PC-3 (cell line): ENCODE data around the gene LTBR. TPM values are rescaled to one million over a fixed set of nuclear protein-coding genes. Genes with fewer than 3 reads are reported as not detected.

Experiments used
- ATAC-seq: fragments of 200-7000 bp; cut with Tn5 transposase; 2 replicates; pipeline ENCODE4 v1.9.1; 2020; ENCODE audit warnings: mild to moderate bottlenecking, moderate library complexity
- BruUV-seq: library from RNA; stranded (reverse); fragments of 400-500 nt; replicated peaks from 2 replicates; lab custom pipeline; 2021; lab: Mats Ljungman, UMichigan
- CTCF ChIA-PET: fragments of 300-600 bp; sonication (Branson Sonifier 250); formaldehyde crosslinking; loops from one replicate; lab custom pipeline; 2022; ENCODE audit warnings: antibody characterized with exemption; lab: Charles Lee
- POLR2A ChIA-PET: fragments of 300-600 bp; sonication (Branson Sonifier 250); formaldehyde crosslinking; loops from one replicate; lab custom pipeline; 2022; ENCODE audit warnings: antibody characterized with exemption; ENCODE audit not compliant: unreplicated experiment; lab: Charles Lee
- DNase-seq: peaks from one replicate; pipeline ENCODE4 v3.0.0-alpha.2; 2015
- H2AFZ ChIP-seq: fragments of 300-600 bp; sonication (generic); 2 replicates; pipeline ENCODE4 v1.6.0; 2016; ENCODE audit warnings: antibody characterized with exemption, low read length
- H3F3A ChIP-seq: fragments of 300-600 bp; sonication (generic); one replicate; pipeline ENCODE4 v1.6.0; 2017; ENCODE audit warnings: antibody characterized with exemption, low read length, control low read depth, mild to moderate bottlenecking; ENCODE audit not compliant: unreplicated experiment
- H3K27ac ChIP-seq: fragments of 300-600 bp; sonication (generic); 2 replicates; pipeline ENCODE4 v1.5.1; 2016; ENCODE audit warnings: mild to moderate bottlenecking, low read length
- H3K27me3 ChIP-seq: fragments of 300-600 bp; sonication (generic); 2 replicates; pipeline ENCODE4 v1.6.1; 2016; ENCODE audit warnings: low read length, mixed read lengths
- H3K36me3 ChIP-seq: fragments of 300-600 bp; sonication (generic); 2 replicates; pipeline ENCODE4 v1.6.1; 2016; ENCODE audit warnings: low read depth, mixed run types, low read length, mixed read lengths
- H3K4me1 ChIP-seq: fragments of 300-600 bp; sonication (generic); 2 replicates; pipeline ENCODE4 v1.5.1; 2016; ENCODE audit warnings: low read length; ENCODE audit not compliant: insufficient read depth
- H3K4me2 ChIP-seq: fragments of 300-600 bp; sonication (generic); 2 replicates; pipeline ENCODE4 v1.6.0; 2016; ENCODE audit warnings: low read length
- H3K4me3 ChIP-seq: fragments of 300-600 bp; sonication (generic); 2 replicates; pipeline ENCODE4 v1.5.1; 2016; ENCODE audit warnings: mild to moderate bottlenecking, low read length, mixed read lengths
- H3K79me2 ChIP-seq: fragments of 300-600 bp; sonication (generic); 2 replicates; pipeline ENCODE4 v1.6.1; 2017; ENCODE audit warnings: low read length, mixed read lengths
- H3K9ac ChIP-seq: fragments of 300-600 bp; sonication (generic); 2 replicates; pipeline ENCODE4 v1.6.0; 2016; ENCODE audit warnings: mild to moderate bottlenecking, low read length
- H3K9me2 ChIP-seq: fragments of 300-600 bp; sonication (generic); replicated peaks from 2 replicates; pipeline ENCODE4 v1.6.1; 2016; ENCODE audit warnings: mixed run types, low read length, mixed read lengths
- H3K9me3 ChIP-seq: fragments of 300-600 bp; sonication (generic); 2 replicates; pipeline ENCODE4 v1.6.1; 2016; ENCODE audit warnings: low read length, mixed read lengths
- H4K20me1 ChIP-seq: fragments of 300-600 bp; sonication (generic); 2 replicates; pipeline ENCODE4 v1.6.1; 2016; ENCODE audit warnings: low read length, mixed read lengths
- EZH2 ChIP-seq: fragments of 300-600 bp; sonication (generic); IDR thresholded peaks from one replicate; pipeline ENCODE4 v1.6.1; 2017; ENCODE audit warnings: antibody characterized with exemption, mild to moderate bottlenecking, low read length; ENCODE audit not compliant: unreplicated experiment
- EZH2phosphoT487 ChIP-seq: fragments of 300-600 bp; sonication (generic); IDR thresholded peaks from 2 replicates; pipeline ENCODE4 v1.6.1; 2018; ENCODE audit warnings: mild to moderate bottlenecking, antibody characterized with exemption, low read length, borderline replicate concordance
- intact Hi-C: fragments of 100-400 bp; cut with micrococcal nuclease; formaldehyde crosslinking; loops from 2 replicates; pipeline ENCODE4 v1.9.0; 2023
- total RNA-seq: library from RNA; depleted of rRNA; stranded (reverse); fragments of >200 nt; gene quantifications from 2 replicates; pipeline ENCODE4 v1.2.3, GENCODE V29; 2014
- TF ChIP-seq, protein P1 (sequence below): fragments of 300-600 bp; sonication (generic); conservative IDR thresholded peaks from 2 replicates; pipeline ENCODE4 v1.5.1; 2017; ENCODE audit warnings: antibody characterized with exemption, low read depth, mild to moderate bottlenecking, low read length

The LTBR gene
- total RNA-seq, 1 experiment from 2014 or later = 163 TPM

DNA sequence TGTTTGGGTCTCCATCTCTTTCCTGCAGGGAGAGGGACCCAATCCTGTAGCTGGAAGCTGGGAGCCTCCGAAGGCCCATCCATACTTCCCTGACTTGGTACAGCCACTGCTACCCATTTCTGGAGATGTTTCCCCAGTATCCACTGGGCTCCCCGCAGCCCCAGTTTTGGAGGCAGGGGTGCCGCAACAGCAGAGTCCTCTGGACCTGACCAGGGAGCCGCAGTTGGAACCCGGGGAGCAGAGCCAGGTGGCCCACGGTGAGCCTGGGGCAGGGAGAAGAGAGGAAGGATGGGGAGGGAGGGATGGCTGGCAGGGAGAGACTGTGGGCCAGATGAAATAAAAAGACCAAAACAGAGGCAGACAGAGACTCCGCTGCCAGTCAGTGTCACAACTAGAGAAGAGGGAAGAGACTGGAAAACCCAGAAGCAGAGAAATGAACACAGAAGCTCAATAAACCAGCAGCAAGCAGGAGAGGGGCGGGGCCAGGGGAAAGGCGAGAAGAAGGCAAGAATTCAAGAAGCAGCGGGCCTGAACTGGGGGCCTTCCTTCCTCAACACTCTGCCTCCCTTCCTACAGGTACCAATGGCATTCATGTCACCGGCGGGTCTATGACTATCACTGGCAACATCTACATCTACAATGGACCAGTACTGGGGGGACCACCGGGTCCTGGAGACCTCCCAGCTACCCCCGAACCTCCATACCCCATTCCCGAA, 6.3 kb downstream of the LTBR start:
- ATAC-seq = no peak
- no peaks in the 10 kb centered on the region for H3K27me3 ChIP-seq
- H3F3A ChIP-seq = no peaks in the 10 kb centered on the region
- BruUV-seq = no TSS peak
- H3K9ac ChIP-seq = no peak overlapping the region
- H3K36me3 ChIP-seq = peaks cover 32% of the 10 kb centered on the region
- TF ChIP-seq EZH2phosphoT487 = no peak
- TF ChIP-seq, protein P1, sequence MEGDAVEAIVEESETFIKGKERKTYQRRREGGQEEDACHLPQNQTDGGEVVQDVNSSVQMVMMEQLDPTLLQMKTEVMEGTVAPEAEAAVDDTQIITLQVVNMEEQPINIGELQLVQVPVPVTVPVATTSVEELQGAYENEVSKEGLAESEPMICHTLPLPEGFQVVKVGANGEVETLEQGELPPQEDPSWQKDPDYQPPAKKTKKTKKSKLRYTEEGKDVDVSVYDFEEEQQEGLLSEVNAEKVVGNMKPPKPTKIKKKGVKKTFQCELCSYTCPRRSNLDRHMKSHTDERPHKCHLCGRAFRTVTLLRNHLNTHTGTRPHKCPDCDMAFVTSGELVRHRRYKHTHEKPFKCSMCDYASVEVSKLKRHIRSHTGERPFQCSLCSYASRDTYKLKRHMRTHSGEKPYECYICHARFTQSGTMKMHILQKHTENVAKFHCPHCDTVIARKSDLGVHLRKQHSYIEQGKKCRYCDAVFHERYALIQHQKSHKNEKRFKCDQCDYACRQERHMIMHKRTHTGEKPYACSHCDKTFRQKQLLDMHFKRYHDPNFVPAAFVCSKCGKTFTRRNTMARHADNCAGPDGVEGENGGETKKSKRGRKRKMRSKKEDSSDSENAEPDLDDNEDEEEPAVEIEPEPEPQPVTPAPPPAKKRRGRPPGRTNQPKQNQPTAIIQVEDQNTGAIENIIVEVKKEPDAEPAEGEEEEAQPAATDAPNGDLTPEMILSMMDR = no peak
- TF ChIP-seq EZH2 = no peak
- H2AFZ ChIP-seq = no peak overlapping the region
- peaks cover 31% of the 10 kb centered on the region for H3K79me2 ChIP-seq
- peaks cover 7% of the 10 kb centered on the region for H3K4me1 ChIP-seq
- H4K20me1 ChIP-seq = no peaks in the 10 kb centered on the region
- no peak overlapping the region for H3K4me2 ChIP-seq
- no peak for DNase-seq
- no peaks in the 10 kb centered on the region for H3K9me2 ChIP-seq
- intact Hi-C loops = no loop called here
- H3K9me3 ChIP-seq = no peaks in the 10 kb centered on the region
- CTCF ChIA-PET = no interaction called here
- no peak overlapping the region for H3K4me3 ChIP-seq
- POLR2A ChIA-PET = interaction anchor here (0.6 kb wide), 1 partner anchor 63 kb away, joined by 6 read pairs; no protein-coding TSS in a partner anchor
- H3K27ac ChIP-seq = no peak overlapping the region

DNA sequence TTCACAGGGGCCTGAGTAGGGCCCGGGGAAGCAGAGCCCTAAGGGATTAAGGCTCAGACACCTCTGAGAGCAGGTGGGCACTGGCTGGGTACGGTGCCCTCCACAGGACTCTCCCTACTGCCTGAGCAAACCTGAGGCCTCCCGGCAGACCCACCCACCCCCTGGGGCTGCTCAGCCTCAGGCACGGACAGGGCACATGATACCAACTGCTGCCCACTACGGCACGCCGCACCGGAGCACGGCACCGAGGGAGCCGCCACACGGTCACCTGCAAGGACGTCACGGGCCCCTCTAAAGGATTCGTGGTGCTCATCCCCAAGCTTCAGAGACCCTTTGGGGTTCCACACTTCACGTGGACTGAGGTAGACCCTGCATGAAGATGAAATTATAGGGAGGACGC, 7.1 kb downstream of the LTBR start:
- no peak overlapping the region for H2AFZ ChIP-seq
- TSS peak; percentile 23 for BruUV-seq
- H3K9ac ChIP-seq = no peak overlapping the region
- no peak overlapping the region for H3K4me3 ChIP-seq
- TF ChIP-seq EZH2phosphoT487 (no peak), EZH2 (no peak)
- H3K27ac ChIP-seq = no peak overlapping the region
- H3K9me3 ChIP-seq = no peaks in the 10 kb centered on the region
- H3K27me3 ChIP-seq = no peaks in the 10 kb centered on the region
- ChIA-PET CTCF (no interaction called here), POLR2A (no interaction called here)
- DNase-seq (no peak), ATAC-seq (no peak)
- no peaks in the 10 kb centered on the region for H3K9me2 ChIP-seq
- intact Hi-C loops = no loop called here
- H4K20me1 ChIP-seq = no peaks in the 10 kb centered on the region
- peaks cover 23% of the 10 kb centered on the region for H3K79me2 ChIP-seq
- no peaks in the 10 kb centered on the region for H3F3A ChIP-seq
- peaks cover 2% of the 10 kb centered on the region for H3K4me1 ChIP-seq
- H3K36me3 ChIP-seq = peaks cover 30% of the 10 kb centered on the region
- no peak overlapping the region for H3K4me2 ChIP-seq

DNA sequence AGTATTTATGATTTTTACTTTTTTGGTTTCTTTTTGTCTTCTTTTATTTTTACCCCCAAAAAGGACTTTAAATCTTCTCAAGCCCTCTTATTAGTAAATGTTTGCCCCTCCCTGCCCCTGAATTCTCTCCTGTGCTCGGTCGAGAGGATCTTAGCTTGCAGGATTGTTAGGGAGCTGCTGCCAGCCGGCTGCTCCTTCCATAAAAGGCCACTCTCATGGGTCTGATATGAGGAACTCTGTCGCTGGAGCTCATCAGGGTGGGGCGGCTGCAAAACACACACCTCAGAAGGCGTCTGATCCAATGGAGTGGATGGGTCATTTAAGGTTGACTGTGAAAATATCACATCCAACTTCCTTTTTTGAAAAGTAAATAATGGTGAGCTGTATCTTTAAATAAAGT, 8.5 kb downstream of the LTBR start:
- no peak overlapping the region for H3K4me3 ChIP-seq
- POLR2A ChIA-PET = interaction anchor here (0.6 kb wide), 1 partner anchor 65 kb away, joined by 4 read pairs; no protein-coding TSS in a partner anchor
- no TSS peak for BruUV-seq

More for the DNA sequence above, 8.5 kb downstream of the LTBR start:
- peak; percentile 44; the same call in 1 of the 2 replicates for ATAC-seq
- Histone ChIP-seq H3K27ac (no peak overlapping the region), H3K4me2 (no peak overlapping the region), H3F3A (no peaks in the 10 kb centered on the region), H3K36me3 (peaks cover 17% of the 10 kb centered on the region), H3K9ac (no peak overlapping the region), H2AFZ (no peak overlapping the region), H3K9me2 (no peaks in the 10 kb centered on the region), H4K20me1 (no peaks in the 10 kb centered on the region), H3K4me1 (no peaks in the 10 kb centered on the region), H3K27me3 (no peaks in the 10 kb centered on the region), H3K9me3 (no peaks in the 10 kb centered on the region), H3K79me2 (peaks cover 8% of the 10 kb centered on the region)
- TF ChIP-seq EZH2phosphoT487 (no peak), EZH2 (no peak)
- TF ChIP-seq, protein P1 = no peak
- CTCF ChIA-PET = no interaction called here
- intact Hi-C loops = no loop called here
- no peak for DNase-seq
